Lower leg skin (tissue), 3 donors: Measurements from ENCODE around the gene CPHXL2.

Experiments used
- POLR2A ChIP-seq, 2 donors: fragments of 450-650 bp; IDR thresholded peaks; one replicate each; pipeline ENCODE4 v1.6.1; 2016 to 2017; ENCODE audit warnings: antibody characterized with exemption in 2 of 2, mild to moderate bottlenecking in 1 of 2, moderate library complexity in 1 of 2
- TF ChIP-seq, protein P1 (sequence below), 3 donors: fragments of 450-650 bp; IDR thresholded peaks; one replicate each; pipeline ENCODE4 v1.5.1; 2016; ENCODE audit warnings: antibody characterized with exemption in 3 of 3, mild to moderate bottlenecking in 3 of 3, moderate library complexity in 2 of 3

DNA sequence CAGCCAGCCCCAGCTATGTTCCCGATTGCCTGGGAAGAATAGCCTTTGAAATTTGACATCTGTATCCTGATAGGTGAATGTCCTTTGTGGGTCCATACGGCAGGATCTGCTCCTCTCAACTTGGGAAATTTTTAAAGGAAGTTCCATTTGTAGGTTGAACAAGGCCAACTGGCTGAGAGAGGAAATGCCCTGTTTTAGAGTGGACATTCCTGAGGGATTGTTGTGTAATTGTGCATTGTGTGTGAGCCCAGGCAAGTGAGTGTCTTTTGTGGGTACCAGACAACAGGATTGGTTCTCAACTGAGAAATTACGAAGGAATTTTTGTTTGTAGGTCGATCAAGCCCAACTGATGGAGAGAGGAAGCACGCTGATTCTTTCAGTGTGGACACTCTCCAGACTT lies 2.6 kb upstream of the CPHXL2 start:
- TF ChIP-seq, protein P1, sequence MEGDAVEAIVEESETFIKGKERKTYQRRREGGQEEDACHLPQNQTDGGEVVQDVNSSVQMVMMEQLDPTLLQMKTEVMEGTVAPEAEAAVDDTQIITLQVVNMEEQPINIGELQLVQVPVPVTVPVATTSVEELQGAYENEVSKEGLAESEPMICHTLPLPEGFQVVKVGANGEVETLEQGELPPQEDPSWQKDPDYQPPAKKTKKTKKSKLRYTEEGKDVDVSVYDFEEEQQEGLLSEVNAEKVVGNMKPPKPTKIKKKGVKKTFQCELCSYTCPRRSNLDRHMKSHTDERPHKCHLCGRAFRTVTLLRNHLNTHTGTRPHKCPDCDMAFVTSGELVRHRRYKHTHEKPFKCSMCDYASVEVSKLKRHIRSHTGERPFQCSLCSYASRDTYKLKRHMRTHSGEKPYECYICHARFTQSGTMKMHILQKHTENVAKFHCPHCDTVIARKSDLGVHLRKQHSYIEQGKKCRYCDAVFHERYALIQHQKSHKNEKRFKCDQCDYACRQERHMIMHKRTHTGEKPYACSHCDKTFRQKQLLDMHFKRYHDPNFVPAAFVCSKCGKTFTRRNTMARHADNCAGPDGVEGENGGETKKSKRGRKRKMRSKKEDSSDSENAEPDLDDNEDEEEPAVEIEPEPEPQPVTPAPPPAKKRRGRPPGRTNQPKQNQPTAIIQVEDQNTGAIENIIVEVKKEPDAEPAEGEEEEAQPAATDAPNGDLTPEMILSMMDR (IDR thresholded peaks at IDR 0.05), result no peak
- TF ChIP-seq POLR2A (IDR thresholded peaks at IDR 0.05), result no peak
